Pulmonary artery endothelial cell (primary cell): ENCODE measurements around the gene OS9. TPM values are rescaled to one million over a fixed set of nuclear protein-coding genes. Genes with fewer than 3 reads are reported as not detected.
A peak's percentile ranks its signal among the peaks of the same experiment; 100 is the strongest.

Source experiments
- DNase-seq: peaks from one replicate; pipeline ENCODE4 v3.0.0-alpha.2; 2011; ENCODE audit warnings: low read depth, low spot score
- total RNA-seq: library from RNA; depleted of rRNA; stranded (reverse); fragments of >200 nt; gene quantifications from 2 replicates; pipeline ENCODE4 v1.2.3, GENCODE V29; 2014

OS9 gene
- total RNA-seq, 1 donor from 2014 or later: 194 TPM

DNA sequence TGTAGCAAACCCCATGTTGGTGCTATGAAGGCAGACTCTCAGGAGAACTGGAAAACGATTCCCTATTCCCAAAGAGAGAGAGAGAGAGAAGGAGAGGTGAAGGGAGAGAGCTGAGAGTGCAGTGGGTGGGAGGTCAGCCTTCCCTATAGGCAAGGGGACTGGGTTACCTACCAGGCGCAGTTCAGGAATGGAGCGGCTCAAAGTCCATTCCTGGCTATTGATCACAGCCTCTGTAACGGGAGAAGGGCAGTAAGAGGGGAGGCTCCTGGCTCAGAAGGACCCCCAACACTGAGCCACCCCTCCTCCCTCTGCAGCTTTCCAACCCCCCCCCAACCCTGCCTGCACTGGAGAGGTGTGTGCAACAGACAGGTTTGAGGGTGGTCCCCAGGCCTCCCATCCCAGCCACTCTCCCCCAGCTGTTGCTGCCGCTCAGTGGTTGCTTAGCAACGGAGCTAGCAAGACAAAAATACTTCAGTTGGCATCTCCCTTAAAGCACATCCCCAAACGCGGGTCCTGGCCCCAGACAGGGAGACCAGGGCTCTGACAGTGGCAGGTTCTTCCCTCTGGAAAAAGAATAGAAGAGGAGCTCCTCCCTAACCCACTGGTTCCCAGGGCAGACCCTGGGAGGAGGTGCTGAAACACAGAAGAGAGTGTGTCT is 41.4 kb downstream of the OS9 start:
- DNase-seq: no peak

DNA sequence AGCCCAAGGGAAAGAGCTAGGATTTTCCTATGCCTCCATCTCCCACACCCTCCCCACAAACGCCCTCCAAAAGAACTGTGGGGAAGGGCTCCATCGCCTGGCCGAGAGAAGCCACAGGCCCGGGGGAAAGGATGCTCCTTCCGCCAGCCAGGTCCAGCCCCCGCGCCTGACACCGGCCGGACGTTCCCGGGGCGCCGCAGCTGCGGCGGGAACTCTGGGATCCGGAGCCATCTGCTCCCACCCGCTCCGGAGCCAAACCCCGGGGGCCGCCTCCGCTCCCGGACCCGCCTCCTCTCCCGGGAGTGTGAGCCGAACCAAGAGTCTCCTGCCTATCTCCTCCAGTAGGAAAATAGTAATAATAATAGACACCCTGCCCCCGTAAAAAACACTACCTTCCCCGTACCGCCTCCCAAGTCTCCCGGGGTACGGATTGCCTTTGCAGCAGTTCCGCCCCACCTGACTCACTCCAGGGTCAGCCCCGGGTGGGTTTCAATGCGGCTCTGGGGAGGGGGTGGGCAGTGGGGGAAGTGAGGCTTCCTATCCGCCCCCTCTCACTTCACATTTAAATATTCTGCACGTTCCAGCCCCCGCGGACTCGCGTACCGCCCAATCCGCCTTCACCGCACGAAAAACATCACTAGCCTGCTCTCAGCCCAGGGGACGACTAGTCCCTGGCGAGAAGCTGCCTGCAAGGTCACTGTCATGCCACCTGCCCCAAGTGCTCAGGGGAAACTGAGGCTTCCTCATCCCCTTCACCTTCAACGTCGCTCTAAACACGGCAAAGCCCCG is 42.2 kb downstream of the OS9 start:
- DNase-seq: no peak

DNA sequence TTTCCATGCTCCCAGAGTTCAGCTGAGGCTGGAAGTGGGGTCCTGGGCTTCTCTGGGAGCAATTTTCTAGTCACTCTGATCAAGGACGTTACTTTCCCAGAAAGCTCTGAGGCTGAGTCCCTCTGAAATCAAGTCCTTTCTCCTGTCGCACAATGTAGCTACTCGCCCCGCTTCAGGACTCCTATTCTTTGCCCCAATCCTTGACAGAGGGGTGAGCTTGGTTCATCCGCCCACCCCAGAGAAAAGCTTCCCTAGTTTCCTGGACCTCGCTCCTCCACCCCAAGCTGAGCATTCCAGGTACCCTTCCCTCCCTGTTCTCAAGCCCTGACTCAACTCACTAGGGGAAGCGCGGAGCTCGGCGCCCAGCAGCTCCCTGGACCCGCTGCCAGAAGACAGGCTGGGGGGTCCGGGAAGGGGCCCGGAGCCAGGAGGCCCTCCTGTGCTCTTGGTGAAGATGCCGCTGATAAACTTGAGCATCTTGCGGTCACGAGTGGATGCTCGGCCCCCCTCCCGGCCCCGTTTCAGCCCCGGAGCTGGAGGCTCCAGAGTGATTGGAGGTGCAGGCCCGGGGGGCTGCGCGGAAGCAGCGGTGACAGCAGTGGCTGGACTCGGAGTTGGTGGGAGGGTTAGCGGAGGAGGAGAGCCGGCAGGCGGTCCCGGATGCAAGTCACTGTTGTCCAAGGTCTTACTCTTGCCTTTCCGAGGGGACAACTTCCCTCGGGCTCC is 43.0 kb downstream of the OS9 start:
- no peak for DNase-seq

GRCh38 chr12:57737467-57738460 is 43.8 kb downstream of the OS9 start:
- no peak for DNase-seq

DNA sequence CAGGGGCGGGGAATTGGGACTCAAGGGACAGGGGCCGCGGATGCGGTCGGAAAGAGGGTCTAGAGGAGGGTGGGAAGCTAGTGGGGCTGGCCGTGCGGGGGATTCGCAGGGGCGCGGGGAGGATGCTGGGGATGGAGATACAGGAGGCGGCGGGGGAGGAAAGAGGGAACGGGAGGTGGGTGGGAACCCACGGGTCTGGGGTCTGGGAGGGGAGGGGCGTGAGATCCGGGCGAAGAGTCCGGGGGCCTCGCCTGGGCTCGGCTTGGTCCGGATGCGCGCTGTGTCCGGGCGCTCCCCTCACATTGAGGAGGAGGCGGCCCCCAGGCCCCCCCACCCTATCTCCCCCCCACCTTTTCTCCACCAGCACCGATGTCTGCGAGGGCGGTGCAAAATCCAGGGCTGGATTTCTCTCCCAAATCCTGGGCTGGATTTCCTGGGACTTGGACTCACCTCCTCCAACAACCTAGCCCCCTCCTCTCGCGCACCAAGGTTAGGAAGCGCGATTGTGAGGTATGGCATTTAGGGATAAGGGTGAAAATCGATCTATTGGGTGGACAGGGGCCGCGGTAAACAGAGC is 44.8 kb downstream of the OS9 start, which contains the start of gene AGAP2:
Gene AGAP2 (minus strand): TSS at position 82 of the 577 bp plus-strand sequence. CDS start 496 bp downstream, outside the sequence.
- no peak for DNase-seq

DNA sequence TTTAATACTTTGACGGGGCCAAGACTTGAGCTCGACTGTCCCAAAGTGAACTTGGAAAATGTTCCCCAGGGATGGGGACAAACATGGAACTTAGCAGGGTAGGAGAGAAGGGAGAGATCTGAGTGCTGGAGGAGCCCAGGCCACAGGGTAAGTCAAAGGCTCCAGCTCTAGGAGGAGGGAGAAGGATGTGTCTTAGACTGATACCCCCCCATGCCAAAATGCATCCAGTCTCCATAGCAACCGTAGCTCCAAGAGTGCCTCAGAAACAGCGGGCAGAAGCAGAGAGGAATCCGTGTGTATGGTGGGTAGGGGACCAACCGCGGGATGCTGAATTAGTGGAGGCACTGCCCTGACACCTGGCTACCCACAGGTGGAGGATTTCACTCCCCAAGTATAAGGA is 45.5 kb downstream of the OS9 start:
- no peak for DNase-seq

DNA sequence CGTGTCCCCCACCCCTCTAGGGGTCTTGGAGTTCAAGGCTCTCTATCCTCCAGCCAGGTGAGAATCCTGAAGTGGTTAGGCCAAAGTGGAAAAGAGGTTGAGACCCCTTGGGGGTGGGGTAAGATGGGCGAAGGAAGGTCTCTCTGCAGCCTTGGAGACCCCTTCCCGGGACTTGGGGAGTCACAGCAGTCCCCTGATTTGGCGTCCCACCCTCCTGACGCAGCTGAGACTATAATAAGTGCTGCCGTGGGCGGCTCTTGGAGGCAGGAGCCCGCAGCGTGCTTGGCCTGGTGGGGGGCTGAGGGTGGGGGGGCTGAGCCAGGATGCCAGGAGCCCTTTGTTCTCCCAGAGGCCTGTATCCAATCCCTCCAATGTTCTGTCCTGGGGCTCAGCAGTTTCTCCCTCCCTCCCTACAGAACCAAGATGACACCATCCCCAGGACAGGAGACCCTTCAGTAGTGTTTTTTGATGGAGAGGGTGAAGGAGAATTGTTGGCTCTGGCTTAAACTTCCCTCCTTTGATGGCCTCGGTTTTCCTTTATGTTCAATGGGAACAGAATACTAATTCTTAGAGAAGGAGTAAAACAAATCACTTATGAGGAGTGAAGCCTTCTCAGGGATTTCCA is 46.1 kb downstream of the OS9 start:
- no peak for DNase-seq

DNA sequence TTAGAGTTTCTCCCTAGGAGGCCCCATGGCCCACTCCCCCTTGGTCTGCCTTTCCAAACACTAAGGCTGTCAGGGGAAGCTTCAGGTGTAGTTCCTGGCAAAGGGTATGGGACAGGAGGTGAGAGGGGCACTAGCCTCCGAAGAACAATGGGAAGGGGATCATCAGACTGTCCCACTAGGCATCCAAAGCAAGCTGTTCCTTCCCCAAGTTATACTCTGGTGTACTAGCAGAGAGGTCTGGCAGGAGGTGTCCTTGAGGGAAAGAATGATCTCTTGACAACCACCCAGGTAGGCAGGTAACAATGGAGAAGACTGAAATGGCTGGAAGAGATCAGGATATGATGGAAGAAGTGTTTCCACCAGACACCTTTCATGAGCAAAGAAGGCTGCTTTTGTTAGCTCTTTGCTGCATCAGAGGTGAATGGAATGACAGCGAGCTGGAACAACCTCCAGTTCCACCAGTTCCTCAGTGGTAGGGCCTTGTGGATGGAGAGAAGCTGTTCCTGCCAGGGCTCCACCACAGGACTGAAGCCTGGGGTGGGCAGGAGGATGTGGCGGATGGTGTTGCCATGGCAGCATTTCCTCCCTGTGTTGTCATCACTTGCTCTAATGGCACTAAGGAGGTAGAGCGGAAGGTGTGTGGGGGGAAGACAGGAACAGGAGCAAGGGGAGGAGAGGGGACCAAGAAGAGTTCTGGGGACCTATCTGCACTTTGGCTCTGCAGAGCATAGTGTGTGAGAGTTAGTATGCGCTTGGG is 46.9 kb downstream of the OS9 start:
- no peak for DNase-seq

DNA sequence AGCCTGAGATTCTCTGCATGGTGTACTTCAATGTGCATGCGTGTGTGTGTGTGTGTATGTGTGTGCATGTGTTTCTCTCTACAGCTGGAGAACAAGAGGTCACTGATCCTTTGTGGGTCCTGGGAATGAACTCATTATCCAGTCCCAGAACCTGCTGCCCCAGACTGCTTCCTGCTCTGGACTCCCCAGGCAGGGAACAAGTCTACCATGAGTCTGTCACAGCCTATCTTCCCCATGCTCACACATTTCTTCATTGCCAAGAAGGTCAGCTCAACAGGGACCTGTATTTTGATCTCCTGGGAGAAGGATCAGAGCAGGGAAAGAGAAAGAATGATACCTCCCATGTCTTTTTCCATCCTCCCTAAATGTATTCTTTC is 47.5 kb downstream of the OS9 start:
- DNase-seq: no peak

DNA sequence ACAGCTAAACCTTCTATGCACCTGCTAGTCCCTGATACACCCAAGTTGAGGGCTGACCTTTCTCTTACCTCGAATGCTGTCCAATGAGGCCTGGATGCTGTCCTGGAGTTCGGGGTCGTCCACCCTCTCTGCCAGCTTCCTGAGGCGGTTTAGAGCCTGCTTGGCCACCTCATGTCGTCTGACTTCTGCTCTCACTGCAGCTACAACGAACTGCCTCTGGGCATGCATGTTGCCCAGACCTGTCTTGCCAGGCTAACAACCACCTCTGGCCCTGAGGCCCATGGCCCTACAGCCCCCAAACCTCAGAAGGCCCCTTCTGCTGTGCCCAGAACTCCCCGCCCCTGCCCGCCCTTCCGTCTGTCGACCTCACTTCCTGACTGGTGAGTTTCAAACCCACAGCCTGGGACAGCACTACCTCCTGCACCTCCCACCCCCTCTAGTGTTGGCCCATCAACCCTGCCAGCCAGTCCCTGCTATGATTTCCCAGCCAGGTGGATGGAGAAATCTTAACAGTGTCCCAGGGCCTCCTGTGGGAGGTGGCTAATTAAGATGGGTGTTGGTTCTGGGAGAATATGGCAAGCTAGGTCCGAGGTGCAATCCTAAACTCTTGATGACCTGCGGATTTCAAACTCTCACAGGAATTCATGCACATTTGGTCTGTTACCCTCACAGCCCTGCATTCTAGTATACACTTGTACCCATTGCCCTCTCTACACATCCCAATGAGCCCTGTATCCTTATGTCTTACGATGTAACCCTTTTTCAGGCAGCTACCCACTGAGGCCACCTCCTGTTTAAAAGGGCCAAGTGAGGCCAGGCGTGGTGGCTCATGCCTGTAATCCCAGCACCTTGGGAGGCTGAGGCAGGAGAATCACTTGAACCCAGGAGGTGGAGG is 48.2 kb downstream of the OS9 start:
- no peak for DNase-seq

DNA sequence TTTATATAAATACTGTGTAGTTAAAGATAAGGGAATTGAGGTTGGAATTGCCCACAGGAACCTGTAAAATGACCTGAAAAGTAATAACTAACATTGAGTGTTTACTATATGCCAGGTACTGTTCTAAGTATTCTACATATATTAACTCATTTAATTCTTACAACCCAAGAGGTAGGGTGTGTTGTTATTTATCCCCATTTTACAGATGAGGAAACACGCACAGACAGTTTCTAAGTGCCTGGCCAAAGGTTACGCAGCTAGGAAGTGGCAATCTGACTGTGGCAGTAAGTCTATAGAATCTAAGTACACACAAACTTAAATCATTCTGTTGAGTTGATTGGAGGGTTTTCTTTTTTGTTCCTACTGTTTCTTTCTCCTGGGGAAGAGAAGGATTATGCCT is 49.8 kb downstream of the OS9 start:
- DNase-seq: no peak

- no peak for DNase-seq
Observed at GRCh38 chr12:57744194-57744776, 50.4 kb downstream of the OS9 start.

DNA sequence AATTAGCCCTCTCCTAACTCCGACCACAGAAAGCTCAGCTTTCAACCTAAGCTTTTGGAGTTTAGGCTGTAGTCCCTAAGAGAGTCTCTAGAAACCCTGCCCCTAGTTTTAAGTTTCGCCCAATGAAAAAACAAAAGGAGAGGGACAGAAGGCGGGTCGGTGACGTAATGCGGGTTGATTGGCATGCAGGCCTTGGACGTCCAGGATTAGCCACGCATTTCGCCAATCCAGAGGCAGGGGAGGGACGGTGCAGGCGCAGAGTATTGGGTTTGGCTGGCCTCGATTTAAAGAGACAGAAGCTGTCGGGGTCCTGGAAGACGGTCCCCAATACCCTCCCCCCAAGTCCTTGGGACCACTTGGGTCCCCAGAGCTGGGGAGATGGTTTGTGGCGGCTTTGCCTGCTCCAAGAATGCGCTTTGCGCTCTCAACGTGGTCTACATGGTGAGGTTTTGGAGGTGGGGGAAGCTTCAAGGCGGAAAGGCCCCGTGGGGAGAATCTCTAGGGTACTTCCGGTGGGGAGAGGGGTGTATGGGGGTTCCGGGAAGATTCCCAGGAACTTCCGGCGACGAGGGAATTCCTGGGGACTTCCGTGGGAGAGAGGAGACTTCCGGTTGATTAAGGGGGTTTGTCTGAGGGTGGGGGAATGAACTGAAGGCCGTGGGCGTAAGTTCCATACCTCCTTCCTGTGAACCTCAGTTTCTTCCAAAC is 51.0 kb downstream of the OS9 start, which contains the start of gene TSPAN31:
Gene TSPAN31 (plus strand): TSS at position 263 of the 708 bp plus-strand sequence. CDS start 116 bp downstream, at position 379.
- peak; percentile 96 for DNase-seq

DNA sequence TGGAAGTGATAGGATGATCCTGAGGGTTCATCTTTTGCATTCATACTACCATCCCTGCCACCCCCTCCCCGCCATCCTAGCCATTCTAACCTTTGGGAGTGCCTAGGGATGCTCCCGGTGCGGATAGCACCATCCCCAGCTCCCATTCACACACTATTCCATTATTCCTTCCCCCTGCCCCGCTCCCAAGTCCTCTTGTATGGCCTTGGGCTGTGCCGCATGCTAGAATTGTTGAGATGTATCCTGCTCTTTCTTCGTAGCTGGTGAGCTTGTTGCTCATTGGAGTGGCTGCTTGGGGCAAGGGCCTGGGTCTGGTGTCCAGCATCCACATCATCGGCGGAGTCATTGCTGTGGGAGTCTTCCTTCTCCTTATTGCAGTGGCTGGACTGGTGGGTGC is 51.6 kb downstream of the OS9 start:
- no peak for DNase-seq

GRCh38 chr12:57746025-57746424 is 52.1 kb downstream of the OS9 start:
- no peak for DNase-seq

- DNase-seq: no peak
Observed at GRCh38 chr12:57749061-57749460, 55.1 kb downstream of the OS9 start.
